SHP77 treated with DMSO at 0.1 percent for 48 hours (cell line): ENCODE data around the gene FLCN.
"Not testable (repeated sequence)": the region's sequence is repeated elsewhere in the genome, so short reads cannot be mapped to it uniquely, and the experiment has no call there.

Experiments
- DNase-seq: peaks from one replicate; lab custom pipeline; 2025; lab: John Stamatoyannopoulos, UW

Gene FLCN

DNA sequence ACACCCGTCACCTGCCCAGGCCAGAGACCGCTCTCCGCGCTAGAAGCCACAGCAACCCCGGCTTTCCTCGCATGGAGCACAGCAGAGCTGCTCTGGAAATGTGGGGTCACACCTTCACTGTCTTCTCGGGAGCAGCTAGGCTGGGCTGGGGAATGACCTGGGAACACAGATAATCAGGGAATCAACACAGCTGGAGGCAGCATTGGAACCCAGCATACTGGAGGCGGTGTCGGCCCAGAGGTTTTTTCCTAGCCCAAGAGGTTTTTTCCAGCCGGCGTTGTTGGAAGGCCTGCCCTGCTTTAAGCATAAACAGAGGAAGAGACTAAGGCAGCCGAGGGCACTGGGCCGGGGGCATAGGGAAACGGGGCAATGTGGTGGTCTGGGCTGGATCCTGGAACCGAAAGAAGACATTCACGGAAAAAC lies 30.0 kb downstream of the FLCN start:
- DNase-seq, result peak; percentile 60

DNA sequence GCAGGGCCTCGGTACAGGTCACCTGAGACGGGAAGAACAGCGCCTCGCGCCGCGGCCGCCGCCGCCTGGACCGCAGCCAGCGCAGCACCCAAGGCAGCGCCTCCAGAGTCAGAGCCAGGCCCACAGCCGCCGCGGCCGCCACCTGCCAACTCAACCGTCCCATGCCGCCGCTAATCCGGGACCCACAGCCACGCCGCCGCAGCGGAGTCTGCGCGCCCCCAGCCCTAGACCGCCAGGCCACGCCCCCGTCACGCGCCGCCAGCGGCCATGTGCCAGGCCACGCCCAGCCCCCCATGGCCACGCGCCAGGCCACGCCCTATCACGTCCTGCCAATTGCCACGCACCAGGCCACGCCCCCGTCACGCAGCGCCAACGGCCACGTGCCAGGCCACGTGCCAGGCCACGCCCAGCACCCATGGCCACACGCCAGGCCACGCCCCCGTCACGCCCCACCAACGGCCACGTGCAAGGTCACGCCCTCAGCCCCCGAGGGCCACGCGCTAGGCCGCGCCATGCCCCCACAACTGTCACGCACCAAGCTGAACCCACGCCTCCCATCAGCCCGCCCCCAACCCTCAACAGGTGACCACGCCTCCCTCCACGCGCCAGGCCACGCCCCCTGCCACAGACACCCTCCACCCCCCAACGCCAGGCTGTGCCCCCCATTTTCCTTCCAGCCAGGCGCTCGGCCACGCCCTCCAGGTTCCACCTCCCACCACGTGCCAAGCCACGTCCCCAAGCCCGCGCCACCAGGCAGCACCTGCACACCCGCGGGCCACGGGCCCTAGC lies 30.6 kb downstream of the FLCN start, which contains the start of gene PLD6:
Gene PLD6 (minus strand): TSS at position 210 of the 789 bp plus-strand sequence. CDS start 47 bp downstream, at position 163.
- DNase-seq, result peak; percentile 84

DNA sequence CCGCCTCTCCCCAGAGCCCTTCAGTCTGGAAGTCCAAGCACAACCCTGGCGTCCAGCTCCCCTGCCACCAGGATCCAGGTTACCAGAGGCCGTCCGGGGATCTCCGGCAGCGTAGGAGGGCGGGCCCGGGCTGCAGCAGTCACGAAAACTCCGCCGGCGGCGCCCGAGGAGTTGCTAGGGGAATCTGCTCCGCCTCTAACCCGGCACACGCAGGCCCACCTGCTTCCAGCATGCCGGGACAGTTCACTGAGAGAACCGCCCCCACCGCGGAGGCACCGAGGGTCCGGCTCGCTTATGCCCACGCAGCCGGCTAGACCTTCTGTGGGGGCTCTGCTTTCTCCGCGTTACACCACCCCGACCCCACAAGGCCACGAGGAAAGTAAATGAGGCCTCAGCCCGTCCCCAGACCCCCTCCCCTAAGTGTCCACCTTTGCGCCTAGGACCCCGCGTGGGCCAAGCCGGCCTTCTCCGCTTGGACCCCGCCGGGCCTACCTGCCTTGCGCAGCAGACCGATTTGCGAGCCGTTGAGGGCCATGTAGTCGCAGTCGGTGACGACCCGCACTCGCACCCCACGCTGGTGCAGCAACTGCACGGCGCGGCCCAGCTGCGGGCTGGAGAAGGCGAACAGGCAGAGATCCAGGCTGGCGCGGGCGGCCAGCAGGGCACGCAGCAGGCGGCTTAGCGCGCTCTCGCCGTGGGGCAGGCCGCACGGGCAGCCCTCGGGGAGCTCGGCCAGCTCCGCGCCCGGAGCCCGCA lies 31.4 kb downstream of the FLCN start:
- peak; percentile 50 for DNase-seq

DNA sequence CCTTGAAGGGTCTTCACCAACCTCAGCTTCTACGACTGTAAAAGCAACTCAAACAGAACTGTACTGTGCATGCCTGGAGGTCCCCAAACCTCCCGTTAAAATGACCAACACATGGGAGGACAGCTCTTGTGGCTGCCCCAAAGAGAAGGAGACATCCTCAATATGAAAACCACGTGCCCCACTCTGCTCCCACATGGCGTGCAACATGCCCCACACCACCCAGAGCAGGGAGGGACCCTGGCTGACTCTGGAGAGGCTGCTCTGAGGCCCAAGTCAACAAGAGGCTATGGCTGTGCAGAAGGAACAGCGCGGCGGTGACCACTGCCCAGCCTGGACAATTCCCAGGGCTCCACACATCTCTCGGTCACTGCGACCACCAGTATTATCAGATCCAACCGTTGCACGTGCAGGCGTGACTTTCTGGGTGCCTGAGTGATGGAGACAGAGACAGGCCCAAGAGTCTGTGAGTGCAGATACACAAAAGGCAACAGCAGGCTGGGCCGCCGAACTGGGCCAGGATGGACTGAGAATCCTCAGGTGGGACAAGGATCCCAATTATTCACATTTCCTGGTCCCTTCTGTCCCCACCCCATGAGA lies 32.2 kb downstream of the FLCN start:
- DNase-seq, result no peak

DNA sequence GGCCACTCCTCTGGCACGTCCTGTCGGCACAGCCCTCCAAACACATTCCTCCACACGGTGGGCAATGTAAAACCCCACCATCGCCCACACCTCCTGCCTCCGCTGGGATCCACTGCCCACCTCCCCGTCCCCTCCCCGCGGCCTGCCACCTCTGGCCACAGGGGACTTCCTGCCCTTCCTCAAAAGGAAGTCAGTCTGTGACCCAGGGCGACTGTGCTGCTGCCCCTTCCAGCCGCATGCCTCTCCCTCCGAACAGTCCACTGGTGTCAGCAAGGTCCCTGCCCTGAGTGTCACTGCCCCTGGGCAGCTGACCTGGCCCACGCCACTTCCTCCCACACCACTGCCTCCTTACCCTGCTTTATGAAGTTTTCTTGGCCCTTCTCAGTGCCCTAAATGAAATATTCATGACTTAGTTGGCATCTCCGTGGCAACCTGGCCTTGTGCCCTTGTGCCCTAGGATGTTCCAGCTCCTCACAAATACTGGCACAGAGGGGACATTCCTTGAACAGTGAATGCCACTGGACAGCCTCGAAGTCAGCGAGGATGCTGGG lies 32.9 kb downstream of the FLCN start:
- no peak for DNase-seq

DNA sequence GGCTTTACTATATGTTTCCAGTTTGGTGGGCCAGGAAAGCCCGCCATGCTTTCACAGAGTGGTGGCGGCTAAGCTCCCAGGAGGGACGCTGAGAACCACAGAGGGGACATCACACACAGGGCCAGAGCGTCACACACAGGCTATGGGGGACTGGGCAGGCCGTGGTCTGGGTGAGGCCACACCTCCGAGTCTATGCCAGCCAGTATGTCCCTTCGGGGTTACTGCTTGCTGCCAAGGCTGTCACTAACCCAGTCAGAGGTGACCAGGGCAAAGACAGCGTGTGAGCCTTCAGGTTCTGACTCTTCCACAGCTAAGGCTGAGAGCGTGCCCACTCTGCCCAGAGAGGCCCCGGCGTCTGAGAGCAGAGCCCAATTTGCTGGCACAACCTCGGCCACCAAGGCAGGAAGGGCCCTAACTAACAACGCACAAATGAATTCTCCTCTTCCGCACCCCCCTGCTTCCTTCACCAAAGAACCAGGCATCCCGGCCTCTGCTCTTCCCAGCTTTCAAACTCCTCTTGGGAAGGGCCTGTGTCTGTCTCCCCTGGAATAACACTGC lies 33.7 kb downstream of the FLCN start:
- no peak for DNase-seq

DNA sequence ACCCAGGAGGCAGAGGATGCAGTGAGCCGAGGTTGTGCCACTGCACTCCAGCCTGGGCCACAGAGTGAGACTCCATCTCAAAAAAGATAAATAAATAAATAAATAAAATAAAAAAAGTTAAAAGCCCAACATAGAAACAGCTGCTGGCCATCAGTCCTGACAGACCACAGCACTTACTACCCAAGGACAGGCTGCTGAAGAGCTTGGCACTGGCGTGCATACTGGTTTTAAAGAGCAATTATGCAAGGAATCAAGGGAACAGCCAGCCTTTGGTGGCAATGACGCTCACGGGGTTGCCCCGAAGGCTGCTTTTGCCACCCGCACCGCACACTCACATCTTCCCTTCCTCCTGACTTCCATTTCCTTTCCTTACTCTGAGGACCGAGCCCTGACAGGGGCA lies 35.1 kb downstream of the FLCN start:
- no peak for DNase-seq

DNA sequence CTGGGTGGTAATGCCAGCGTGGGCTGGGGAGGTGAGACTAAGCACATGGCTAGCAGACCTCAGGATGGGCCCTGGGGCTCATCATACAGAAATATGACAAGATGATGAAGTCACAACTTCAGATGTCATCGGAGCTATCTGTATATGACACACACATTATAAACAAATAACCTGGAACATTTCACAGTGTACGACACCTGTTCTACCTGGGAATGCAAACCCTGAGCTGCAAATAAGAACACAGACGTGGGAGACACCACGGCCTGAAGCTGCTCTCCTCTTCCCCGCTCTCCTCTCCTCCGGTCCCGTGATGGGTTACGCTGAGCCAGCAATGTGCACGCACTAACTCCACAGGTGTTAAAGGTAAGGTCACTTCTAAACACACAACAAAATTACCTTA lies 35.7 kb downstream of the FLCN start:
- no peak for DNase-seq

DNA sequence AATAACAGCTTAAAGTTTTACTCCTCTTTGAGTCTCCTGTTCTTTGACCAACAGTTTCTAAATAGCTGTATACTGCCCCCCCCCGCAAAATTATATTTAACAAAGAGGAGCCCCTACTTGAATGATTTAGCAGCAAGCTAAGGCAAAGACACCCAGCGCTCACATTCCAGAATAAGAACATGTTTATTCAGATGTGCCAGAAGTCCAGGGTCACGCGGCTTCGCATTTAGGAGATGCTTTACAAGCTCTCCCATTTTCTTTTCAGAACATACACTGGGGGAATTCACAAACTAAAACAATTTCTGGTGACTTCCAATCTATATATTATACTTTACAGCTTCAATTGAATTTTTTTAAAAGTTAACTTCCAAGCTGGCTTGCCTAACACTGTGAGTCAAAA lies 36.1 kb downstream of the FLCN start:
- no peak for DNase-seq

DNA sequence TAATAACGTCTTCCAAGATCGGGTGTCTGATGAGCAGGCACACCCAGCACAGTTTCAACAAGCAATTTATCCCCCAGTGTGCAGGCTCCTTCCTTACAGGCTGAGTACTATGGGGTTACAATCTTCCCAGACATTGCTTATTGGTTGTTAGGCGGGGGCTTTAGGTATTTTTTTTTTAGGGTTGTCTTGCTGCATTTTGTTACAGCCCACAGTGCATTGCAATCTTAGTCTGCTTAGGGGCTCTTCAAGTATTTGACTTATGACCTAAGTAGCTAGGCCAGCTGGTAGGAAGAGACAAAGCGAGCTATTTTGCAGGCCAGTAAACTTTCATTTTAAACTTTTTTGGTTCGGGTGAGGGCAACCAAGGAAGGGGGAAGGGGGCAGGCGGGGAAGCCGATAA lies 36.7 kb downstream of the FLCN start:
- no peak for DNase-seq

DNA sequence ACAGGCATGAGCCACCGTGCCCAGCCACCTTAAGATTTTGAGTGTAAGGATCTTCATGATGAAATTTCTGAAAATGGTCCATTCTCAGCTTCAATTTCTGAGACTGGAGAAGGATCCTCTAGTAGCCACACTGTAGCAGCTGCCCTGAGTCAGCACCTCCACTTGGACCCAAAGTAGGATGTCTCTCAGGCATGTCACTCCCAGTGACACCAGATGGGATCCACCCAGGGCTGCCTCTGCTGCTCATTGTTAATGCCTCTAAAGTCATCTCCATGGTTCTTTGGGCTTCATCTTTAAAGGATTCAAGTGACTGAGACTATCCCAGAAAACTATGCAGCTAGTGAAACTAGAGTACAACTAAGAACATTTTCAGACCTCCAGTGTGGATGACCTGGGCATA lies 38.7 kb downstream of the FLCN start:
- DNase-seq, result no peak

DNA sequence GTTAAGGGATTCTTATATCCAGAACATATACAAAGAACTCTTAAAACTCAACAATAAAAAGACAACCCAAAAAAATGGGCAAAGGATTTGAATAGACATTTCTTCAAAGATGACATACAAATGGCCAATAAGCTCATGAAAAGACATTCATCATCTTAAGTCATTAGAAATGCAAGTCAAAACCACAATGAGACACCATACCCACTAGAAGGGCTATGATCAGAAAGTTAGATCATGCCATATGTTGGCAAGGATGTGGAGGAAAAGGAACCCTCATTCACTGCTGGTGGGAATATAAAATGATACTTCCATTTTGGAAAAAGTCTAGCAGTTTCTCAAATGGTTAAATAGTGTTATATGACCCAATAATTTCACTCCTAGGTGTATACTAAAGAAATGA lies 40.2 kb downstream of the FLCN start:
- no peak for DNase-seq

DNA sequence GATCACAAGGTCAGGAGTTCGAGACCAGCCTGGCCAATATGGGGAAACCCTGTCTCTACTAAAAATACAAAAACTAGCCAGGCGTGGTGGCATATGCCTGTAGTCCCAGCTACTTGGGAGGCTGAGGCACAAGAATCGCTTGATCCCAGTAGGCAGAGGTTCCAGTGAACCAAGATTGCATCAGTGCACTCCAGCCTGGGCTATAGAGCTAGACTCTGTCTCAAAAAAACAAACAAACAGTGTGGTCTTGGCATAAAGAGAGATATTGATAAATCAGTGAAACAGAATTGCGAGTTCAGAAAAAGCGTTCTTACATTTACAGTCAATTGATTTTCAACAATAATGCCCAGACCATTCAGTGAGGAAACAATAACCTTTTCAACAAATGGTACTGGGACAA lies 41.5 kb downstream of the FLCN start:
- not testable (repeated sequence) for DNase-seq

DNA sequence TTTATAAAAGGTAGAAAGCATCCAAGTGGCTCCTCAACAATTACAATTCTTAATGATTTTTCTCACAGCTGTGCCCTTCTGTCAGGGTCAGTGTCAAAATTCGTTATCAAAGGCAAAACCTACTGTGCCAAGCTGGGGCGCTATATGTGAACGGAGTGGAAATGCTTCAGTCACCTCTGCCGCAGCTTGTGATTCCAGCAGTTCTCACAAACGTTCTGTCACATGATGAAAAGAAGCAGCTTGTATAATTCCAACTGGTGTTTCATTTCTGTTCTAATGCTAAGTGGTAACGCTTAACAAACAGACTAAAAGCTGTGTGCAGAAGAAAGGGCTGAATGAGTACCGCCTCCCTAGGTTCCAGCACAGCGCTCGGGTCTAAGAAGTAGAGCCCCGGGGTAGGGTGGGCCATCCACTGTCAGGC lies 45.0 kb downstream of the FLCN start:
- no peak for DNase-seq

DNA sequence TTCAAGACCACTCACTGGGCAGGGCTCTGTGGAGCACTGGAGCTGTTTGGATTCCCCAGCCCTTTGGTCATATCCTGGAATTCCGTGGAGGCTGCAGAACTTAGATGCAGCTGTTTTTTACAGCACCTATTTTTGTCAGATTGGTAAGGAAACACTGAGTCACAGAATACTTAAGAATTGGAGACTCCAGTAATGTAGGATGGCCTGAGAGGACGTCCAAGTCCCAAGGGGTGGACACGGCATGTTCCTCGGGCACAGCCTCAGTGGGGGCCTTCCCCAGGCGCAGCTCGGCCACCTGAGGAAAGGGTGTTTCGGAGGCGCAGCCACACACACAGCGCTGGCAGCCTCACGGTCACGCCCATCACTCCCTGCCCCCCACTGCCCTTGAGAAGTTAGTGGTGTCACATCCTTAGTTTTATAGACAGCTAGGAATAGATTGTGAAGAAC lies 45.6 kb downstream of the FLCN start:
- no peak for DNase-seq

DNA sequence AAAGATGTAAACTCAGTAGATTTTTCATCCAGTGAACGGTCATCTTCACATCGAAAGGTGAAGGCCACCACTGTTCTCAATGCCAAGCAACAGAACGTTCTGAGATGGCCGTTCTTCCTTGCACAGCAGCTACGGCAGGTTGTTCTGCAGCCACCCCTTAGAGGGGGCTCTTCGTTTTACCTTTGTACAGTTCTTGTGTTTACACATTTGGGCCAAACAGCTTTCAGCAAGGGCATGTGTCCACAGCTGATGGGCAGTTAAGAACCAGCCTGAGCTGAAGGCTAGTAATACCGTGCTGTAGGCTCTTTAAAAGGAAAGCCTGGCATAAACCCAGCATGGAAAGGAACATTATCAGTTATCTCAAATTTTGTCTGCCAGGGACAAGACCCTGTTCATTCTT lies 46.8 kb downstream of the FLCN start:
- no peak for DNase-seq

DNA sequence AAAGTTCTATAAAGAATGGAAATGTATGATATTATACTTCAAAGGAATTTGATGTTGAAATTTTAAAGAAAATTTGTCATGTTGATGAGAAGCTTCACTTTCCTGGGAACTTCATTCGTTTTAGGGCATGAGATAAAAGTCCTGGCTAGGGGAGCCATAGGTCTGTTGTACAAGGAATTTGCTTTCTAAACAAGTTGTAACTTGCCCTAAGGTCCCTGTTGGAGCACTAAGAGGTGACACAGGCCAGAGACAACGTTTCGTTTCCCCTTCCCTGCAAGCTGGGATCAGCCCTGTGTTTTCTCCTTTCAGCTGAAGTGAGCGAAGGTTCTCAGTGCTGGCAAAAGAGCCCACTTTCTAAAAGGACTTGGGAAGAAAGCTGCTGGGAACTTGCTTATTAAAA lies 47.4 kb downstream of the FLCN start:
- DNase-seq, result no peak

DNA sequence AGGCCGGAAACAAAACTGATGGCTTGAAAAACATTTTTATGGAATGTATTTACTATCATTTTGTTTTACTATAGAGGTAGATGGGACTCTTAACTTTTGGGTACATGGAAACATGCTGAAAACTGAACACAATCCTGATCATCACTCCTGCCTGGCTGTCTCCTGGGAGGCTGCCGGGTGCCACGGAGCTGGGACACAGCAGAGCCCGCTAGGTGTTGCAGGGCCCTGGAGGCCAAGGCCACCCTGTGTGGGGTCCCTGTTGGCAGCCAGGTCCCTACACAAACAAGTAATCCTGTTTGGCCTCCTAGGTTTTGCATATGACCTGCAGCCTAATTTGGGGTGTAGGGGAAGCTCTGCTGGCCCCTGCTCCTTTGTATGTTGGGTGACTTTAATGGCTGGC lies 48.4 kb downstream of the FLCN start:
- DNase-seq, result no peak

DNA sequence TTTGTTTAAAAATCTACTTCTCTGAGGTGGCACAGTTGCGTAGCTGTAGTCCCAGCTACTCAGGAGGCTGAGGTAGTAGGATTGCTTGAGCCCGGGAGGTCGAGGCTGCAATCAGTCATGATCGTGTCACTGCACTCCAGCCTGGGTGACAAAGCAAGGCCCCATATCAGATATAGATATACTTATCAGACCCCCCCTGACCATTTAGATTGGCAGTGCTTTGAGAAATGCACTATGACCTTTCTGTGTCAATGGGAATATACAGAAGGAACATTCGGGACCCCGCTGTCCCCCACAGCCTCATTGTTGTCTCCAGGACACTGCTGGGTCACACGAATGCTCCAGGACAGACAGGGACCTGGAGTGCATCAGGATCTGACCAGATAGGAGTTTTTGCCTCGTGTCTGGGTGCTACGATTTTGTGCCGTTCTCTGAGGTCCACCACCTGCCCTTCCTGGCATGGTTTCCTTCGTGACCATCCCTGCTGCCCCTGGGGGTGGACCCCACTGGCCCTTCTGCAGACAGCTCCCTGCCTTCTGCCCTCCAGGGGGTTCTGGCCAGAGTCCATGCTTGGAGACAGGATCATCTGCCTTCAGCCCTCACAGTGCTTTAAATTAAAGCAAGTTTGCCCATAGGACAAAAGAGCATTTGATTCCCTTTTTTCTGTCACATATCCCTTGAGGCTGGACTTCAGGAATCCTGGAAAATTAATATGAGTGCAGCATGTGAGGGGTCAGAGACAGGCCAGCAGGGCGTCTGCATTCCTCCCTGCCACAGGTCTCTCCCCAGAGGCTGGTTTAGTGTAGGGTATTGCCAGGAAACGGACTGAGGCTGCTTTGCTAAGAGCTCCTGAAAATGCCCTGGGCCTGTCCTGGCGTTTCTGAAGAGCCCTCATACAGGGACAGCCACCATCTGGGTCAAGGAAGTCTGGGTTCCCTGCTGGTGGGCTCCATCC lies 50.1 kb downstream of the FLCN start:
- no peak for DNase-seq

DNA sequence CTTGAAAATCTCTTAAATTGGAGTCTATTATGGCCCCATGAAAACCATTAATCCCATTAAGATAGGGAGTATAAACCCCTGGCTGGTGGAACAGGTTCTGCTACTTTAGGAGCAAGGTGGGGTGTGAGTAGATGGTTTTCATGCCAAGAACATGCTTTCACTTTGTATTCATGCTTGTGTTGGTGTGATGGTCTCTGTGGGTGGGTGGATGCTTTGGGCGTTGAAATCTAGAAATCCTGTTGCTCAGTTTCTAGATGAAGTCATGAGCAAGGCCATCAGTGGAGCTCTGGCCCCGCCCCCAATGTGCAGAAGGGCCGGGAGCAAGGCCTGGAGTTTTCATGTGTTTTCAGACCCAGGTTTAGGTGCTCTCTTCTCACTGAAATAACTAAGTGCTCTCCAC lies 50.9 kb downstream of the FLCN start:
- no peak for DNase-seq
